Parathyroid adenoma (tissue), 2 donors: ENCODE results near the gene ERAP2.

Source experiments
- H2AFZ ChIP-seq: fragments of 300-600 bp; sonication (generic); one replicate; pipeline ENCODE4 v1.7.0; 2017; ENCODE audit warnings: antibody characterized with exemption, mild to moderate bottlenecking
- H3K27ac ChIP-seq: fragments of 300-600 bp; sonication (generic); one replicate; pipeline ENCODE4 v1.7.0; 2017
- H3K27me3 ChIP-seq: fragments of 300-600 bp; sonication (generic); one replicate; pipeline ENCODE4 v1.7.0; 2017; ENCODE audit warnings: low read length; ENCODE audit not compliant: control insufficient read depth, insufficient read depth
- H3K36me3 ChIP-seq: fragments of 300-600 bp; sonication (generic); one replicate; pipeline ENCODE4 v1.7.0; 2017; ENCODE audit warnings: low read length; ENCODE audit not compliant: control insufficient read depth, insufficient read depth
- H3K4me1 ChIP-seq: fragments of 300-600 bp; sonication (generic); one replicate; pipeline ENCODE4 v1.7.0; 2017; ENCODE audit warnings: control low read depth
- H3K4me2 ChIP-seq: fragments of 300-600 bp; sonication (generic); one replicate; pipeline ENCODE4 v1.7.0; 2017; ENCODE audit warnings: low read length
- H3K4me3 ChIP-seq: fragments of 300-600 bp; sonication (generic); one replicate; pipeline ENCODE4 v1.7.0; 2017; ENCODE audit warnings: low read depth, low read length
- H3K79me2 ChIP-seq: fragments of 300-600 bp; sonication (generic); one replicate; pipeline ENCODE4 v1.7.0; 2017; ENCODE audit warnings: control low read depth
- H3K9ac ChIP-seq: fragments of 300-600 bp; sonication (generic); one replicate; pipeline ENCODE4 v1.7.0; 2017; ENCODE audit warnings: mild to moderate bottlenecking
- H3K9me3 ChIP-seq: fragments of 300-600 bp; sonication (generic); one replicate; pipeline ENCODE4 v1.7.0; 2017; ENCODE audit warnings: low read length; ENCODE audit not compliant: control insufficient read depth
- TF ChIP-seq, protein P1 (sequence below): fragments of 300-600 bp; sonication (generic); IDR thresholded peaks from one replicate; pipeline ENCODE4 v1.7.0; 2017; ENCODE audit warnings: antibody characterized with exemption, mild to moderate bottlenecking
- donor health status: primary hyperparathyroidism.

ERAP2 gene

DNA sequence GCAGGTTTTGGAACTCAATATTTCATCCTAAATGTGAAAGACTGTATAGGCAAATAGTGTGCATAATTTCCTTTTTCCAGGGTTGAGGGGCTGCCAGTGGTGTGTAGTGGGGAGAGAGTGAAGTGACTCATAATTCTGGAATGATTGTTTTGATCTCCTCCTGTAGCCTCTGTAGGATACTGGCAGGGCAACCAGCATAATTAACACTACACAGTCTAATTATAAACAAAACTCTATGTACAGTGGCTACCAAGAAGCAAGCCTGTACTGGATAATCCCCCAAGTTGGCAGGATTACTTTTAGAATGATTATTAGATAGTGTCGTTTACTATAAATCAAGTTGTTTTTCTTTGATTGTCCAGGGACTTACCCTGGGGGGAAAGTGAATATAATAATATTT is 91.8 kb downstream of the ERAP2 start:
- TF ChIP-seq, protein P1, sequence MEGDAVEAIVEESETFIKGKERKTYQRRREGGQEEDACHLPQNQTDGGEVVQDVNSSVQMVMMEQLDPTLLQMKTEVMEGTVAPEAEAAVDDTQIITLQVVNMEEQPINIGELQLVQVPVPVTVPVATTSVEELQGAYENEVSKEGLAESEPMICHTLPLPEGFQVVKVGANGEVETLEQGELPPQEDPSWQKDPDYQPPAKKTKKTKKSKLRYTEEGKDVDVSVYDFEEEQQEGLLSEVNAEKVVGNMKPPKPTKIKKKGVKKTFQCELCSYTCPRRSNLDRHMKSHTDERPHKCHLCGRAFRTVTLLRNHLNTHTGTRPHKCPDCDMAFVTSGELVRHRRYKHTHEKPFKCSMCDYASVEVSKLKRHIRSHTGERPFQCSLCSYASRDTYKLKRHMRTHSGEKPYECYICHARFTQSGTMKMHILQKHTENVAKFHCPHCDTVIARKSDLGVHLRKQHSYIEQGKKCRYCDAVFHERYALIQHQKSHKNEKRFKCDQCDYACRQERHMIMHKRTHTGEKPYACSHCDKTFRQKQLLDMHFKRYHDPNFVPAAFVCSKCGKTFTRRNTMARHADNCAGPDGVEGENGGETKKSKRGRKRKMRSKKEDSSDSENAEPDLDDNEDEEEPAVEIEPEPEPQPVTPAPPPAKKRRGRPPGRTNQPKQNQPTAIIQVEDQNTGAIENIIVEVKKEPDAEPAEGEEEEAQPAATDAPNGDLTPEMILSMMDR, result no peak
- Histone ChIP-seq H3K27me3 (no peaks in the 10 kb centered on the region), H3K36me3 (no peaks in the 10 kb centered on the region), H3K4me3 (no peak overlapping the region), H3K4me2 (no peak overlapping the region), H3K79me2 (peaks cover 7% of the 10 kb centered on the region), H3K9me3 (no peaks in the 10 kb centered on the region), H2AFZ (no peak overlapping the region), H3K27ac (peak overlapping the region; percentile 54), H3K4me1 (peaks cover 28% of the 10 kb centered on the region), H3K9ac (no peak overlapping the region)

DNA sequence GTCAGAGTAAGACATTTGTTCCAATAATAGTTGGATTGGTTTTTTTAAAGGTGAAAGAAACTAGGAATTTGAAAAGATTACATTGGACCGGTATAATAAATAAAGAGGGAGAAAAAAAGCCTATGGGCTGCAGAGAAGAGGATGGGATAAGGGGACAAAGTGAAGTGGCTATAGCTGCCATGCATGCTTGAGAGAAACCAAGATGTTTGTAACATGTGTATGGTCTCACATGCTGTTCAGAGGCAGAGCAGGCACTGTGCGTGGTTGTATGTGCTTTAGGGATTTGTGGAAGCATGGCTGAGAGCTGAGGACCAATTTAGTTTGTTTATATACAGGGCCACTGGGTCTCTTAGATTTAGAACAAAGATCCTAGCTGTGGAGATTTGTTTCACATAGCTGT is 92.3 kb downstream of the ERAP2 start:
- H3K4me1 ChIP-seq, result peaks cover 24% of the 10 kb centered on the region
- TF ChIP-seq, protein P1, result no peak
- H3K9ac ChIP-seq, result no peak overlapping the region
- peaks cover 7% of the 10 kb centered on the region for H3K79me2 ChIP-seq
- no peak overlapping the region for H3K4me2 ChIP-seq
- H2AFZ ChIP-seq, result no peak overlapping the region
- no peaks in the 10 kb centered on the region for H3K9me3 ChIP-seq
- no peaks in the 10 kb centered on the region for H3K27me3 ChIP-seq
- H3K36me3 ChIP-seq, result no peaks in the 10 kb centered on the region
- H3K27ac ChIP-seq, result peak overlapping the region; percentile 54
- H3K4me3 ChIP-seq, result no peak overlapping the region
